AG10803 (cell line): Measurements from ENCODE around the gene RECQL5.

Experiments used
- DNase-seq: peaks from one replicate; pipeline ENCODE4 v3.0.0; 2010; ENCODE audit warnings: low read depth
- H3K4me3 ChIP-seq: 2 replicates; pipeline ENCODE4 v1.5.1; 2011; ENCODE audit warnings: mild to moderate bottlenecking, low read length, control low read depth
- CTCF ChIP-seq: conservative IDR thresholded peaks from 2 replicates; pipeline ENCODE4 v1.5.1; 2011; ENCODE audit warnings: mild to moderate bottlenecking, low read length, control low read depth, inconsistent platforms

RECQL5 gene

GRCh38 chr17:75685499-75685898, 18.5 kb upstream of the RECQL5 start:
- no peak for TF ChIP-seq CTCF

GRCh38 chr17:75684924-75685323, 18.0 kb upstream of the RECQL5 start:
- no peak overlapping the region for H3K4me3 ChIP-seq
- DNase-seq, result peak; percentile 82
- TF ChIP-seq CTCF, result no peak

More at GRCh38 chr17:75685499-75685898, 18.5 kb upstream of the RECQL5 start:
- no peak overlapping the region for H3K4me3 ChIP-seq
- peak; percentile 67 for DNase-seq

- no peak overlapping the region for H3K4me3 ChIP-seq
- no peak for TF ChIP-seq CTCF
- DNase-seq, result no peak
Measured at GRCh38 chr17:75684249-75684648, 17.3 kb upstream of the RECQL5 start.

- peak; percentile 36 for DNase-seq
- H3K4me3 ChIP-seq, result no peak overlapping the region
- TF ChIP-seq CTCF, result no peak
Measured at GRCh38 chr17:75683583-75683982, 16.6 kb upstream of the RECQL5 start.

GRCh38 chr17:75681289-75681688, 14.3 kb upstream of the RECQL5 start:
- no peak for TF ChIP-seq CTCF
- H3K4me3 ChIP-seq, result no peak overlapping the region
- peak; percentile 52 for DNase-seq

GRCh38 chr17:75680431-75680830, 13.5 kb upstream of the RECQL5 start:
- TF ChIP-seq CTCF, result no peak
- DNase-seq, result no peak
- no peak overlapping the region for H3K4me3 ChIP-seq

- DNase-seq, result peak; percentile 42
- no peak overlapping the region for H3K4me3 ChIP-seq
- peak; percentile 42 for TF ChIP-seq CTCF
Measured at GRCh38 chr17:75679706-75680211, 12.8 kb upstream of the RECQL5 start.
